Measurements from ENCODE around the gene CDH13. TPM values are rescaled to one million over a fixed set of nuclear protein-coding genes. Genes with fewer than 3 reads are reported as not detected.

The CDH13 gene
- total and polyA plus RNA-seq, 2 experiments from 2014 or later, result 1.6 to 4.4 TPM

GRCh38 chr16:83542491-83542890 lies 915.7 kb downstream of the CDH13 start (continued):
- TF ChIP-seq ETS1 (IDR thresholded peaks at IDR 0.05), result no peak
- no peak for TF ChIP-seq POLR2AphosphoS5 (IDR thresholded peaks at IDR 0.05; ENCODE audit: low read depth)
- no peak for TF ChIP-seq REST (IDR thresholded peaks at IDR 0.05; ENCODE audit: unreplicated experiment)
- no peak for TF ChIP-seq JUNB (IDR thresholded peaks at IDR 0.05; ENCODE audit: unreplicated experiment)
- no peak for TF ChIP-seq NANOG (IDR thresholded peaks at IDR 0.05; ENCODE audit: borderline replicate concordance)
- TF ChIP-seq ZNF331 (CRISPR knock-in tag; IDR thresholded peaks at IDR 0.05; ENCODE audit: low read depth), result no peak
- TF ChIP-seq EZH2phosphoT487 (IDR thresholded peaks at IDR 0.05; ENCODE audit: unreplicated experiment), result no peak
- TF ChIP-seq CREB1 (CRISPR knock-in tag; IDR thresholded peaks at IDR 0.05; ENCODE audit: low read depth), result no peak
- no peak for TF ChIP-seq STAT1 (IDR thresholded peaks at IDR 0.05; ENCODE audit: unreplicated experiment)
- TF ChIP-seq ZNF114 (CRISPR knock-in tag; IDR thresholded peaks at IDR 0.05), result no peak

GRCh38 chr16:83549316-83550182 lies 922.8 kb downstream of the CDH13 start:
- H3K27me3 Mint-ChIP-seq (ENCODE audit: insufficient read depth, low read depth, poor library complexity), result peaks cover 4% of the 10 kb centered on the region
- Histone ChIP-seq H2AFZ (peak overlapping the region; percentile 72), H3K9me2 (ENCODE audit: insufficient read depth) (peaks cover 11% of the 10 kb centered on the region; the same call in 1 of the 2 replicates), H3K4me1 (ENCODE audit: insufficient read depth) (peaks cover 7% of the 10 kb centered on the region; the same call in 1 of the 2 replicates), H3K4me2 (no peak overlapping the region), H3K27me3 (ENCODE audit: insufficient read depth) (no peaks in the 10 kb centered on the region), H3K79me2 (replicated peaks; ENCODE audit: insufficient read depth) (no peaks in the 10 kb centered on the region), H3K36me3 (ENCODE audit: insufficient read depth) (no peaks in the 10 kb centered on the region; the same call in 1 of the 2 replicates), H3K4me3 (no peak overlapping the region), H3K27ac (ENCODE audit: low read depth) (no peak overlapping the region), H3F3A (replicated peaks; ENCODE audit: low read depth) (no peaks in the 10 kb centered on the region), H4K20me1 (replicated peaks; ENCODE audit: insufficient read depth) (no peaks in the 10 kb centered on the region)
- no peak overlapping the region for H3K27ac Mint-ChIP-seq
- H3K9me3 Mint-ChIP-seq, result no peaks in the 10 kb centered on the region; the same call in 2 of the 3 replicates
- ATAC-seq (no peak), DNase-seq (ENCODE audit: low spot score) (no peak)
- H3K4me1 Mint-ChIP-seq, result peaks cover 10% of the 10 kb centered on the region
- no peak overlapping the region for H3K4me3 Mint-ChIP-seq
- H3K36me3 Mint-ChIP-seq (ENCODE audit: low read depth), result no peaks in the 10 kb centered on the region
- TF ChIP-seq CTCF (conservative IDR thresholded peaks at IDR 0.05; ENCODE audit: low read depth in 2 of 2), result no peak
- no peak for TF ChIP-seq ZNF462 (CRISPR knock-in tag; IDR thresholded peaks at IDR 0.05)
- TF ChIP-seq EZH2phosphoT487 (IDR thresholded peaks at IDR 0.05; ENCODE audit: unreplicated experiment), result no peak
- TF ChIP-seq ZNF114 (CRISPR knock-in tag; IDR thresholded peaks at IDR 0.05), result no peak

All from GM23338 (cell line).